Measurements from ENCODE around the gene PARL. TPM values are rescaled to one million over a fixed set of nuclear protein-coding genes. Genes with fewer than 3 reads are reported as not detected.

PARL gene
- total and polyA plus RNA-seq, 2 donors (not counting 1 experiment from before 2014, with no cell fraction given), result 23.5 to 46.7 TPM

DNA sequence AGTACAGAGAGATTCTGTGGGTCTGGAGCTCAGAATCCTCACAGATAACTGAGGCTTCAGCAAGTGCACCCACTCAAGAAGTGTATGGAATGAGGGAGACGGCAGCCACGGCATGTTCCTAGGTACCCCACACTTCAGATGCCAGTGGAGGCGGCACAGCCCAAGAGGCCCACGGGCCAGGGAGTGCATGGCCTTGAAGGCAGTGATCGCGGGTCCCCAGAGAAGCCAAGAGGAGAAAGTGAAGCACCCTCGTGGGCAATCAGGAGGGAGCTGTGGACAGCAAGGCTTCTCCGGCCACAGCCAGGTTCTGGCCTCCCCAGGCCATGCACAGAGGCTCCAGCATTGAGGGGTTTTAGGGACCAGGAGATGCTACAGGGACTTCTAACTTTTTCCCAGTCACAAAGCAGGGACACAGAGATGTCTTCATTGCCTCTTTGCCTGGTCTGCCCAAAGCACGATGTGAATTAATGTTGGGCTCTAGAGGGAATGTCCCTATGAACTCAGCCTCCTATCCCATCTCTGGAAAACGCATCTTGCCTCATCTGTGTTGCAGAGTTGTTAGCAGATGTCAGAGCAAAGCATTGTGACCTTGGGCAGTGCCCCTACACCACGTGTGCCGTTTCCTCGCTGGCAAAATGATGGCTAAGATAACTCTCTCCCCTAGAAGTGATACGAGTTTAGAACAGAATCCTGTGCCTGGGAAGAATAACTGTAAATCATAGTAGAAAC, 56.7 kb downstream of the PARL start:
- peaks cover 4% of the 10 kb centered on the region for H3K27me3 Mint-ChIP-seq
- H3K27ac ChIP-seq (ENCODE audit: low read length in 2 of 2), result no peak overlapping the region
- H3K27ac Mint-ChIP-seq, result no peak overlapping the region
- no peak for DNase-seq
- H3K9me3 ChIP-seq (ENCODE audit: control extremely low read depth in 1 of 3, control insufficient read depth in 2 of 3, insufficient read depth in 1 of 3, low read length in 2 of 3), result no peaks in the 10 kb centered on the region
- intact Hi-C loops (cut with micrococcal nuclease), result no loop called here
- no peaks in the 10 kb centered on the region for H3K9me3 Mint-ChIP-seq (ENCODE audit: insufficient read depth)
- no peak overlapping the region for H3K4me3 ChIP-seq (ENCODE audit: control extremely low read depth in 1 of 5, extremely low read depth in 1 of 5, insufficient read depth in 1 of 5, low read depth in 2 of 5, low read length in 4 of 5)
- H3K9ac ChIP-seq (ENCODE audit: low read length), result no peak overlapping the region
- ATAC-seq (ENCODE audit: low read depth), result no peak
- POLR2A ChIA-PET, result no interaction called here
- WGBS (ENCODE audit: insufficient coverage), result 94% methylated on average over 12 of the region's 14 CpGs
- no peak overlapping the region for H3K4me3 Mint-ChIP-seq
- H4K20me1 ChIP-seq (ENCODE audit: control insufficient read depth, insufficient read depth, low read length, poor library complexity, severe bottlenecking), result no peaks in the 10 kb centered on the region
- H2AFZ ChIP-seq (ENCODE audit: insufficient read depth, low read depth, low read length, poor library complexity, severe bottlenecking), result no peak overlapping the region
- peaks cover 15% of the 10 kb centered on the region for H3K4me1 Mint-ChIP-seq
- no peaks in the 10 kb centered on the region for H3K79me2 ChIP-seq (ENCODE audit: control insufficient read depth, insufficient read depth, low read length)
- no peak overlapping the region for H3K4me2 ChIP-seq (replicated peaks; ENCODE audit: low read depth, low read length, poor library complexity, severe bottlenecking)
- TF ChIP-seq CTCF (IDR thresholded peaks at IDR 0.05) (no peak), EZH2 (IDR thresholded peaks at IDR 0.05; ENCODE audit: borderline replicate concordance, insufficient read depth, low read depth, low read length, poor library complexity, severe bottlenecking) (no peak)
- peaks cover 0 to 26% of the 10 kb centered on the region in 2 experiments for H3K36me3 ChIP-seq (replicated peaks in 1 of 2; ENCODE audit: control extremely low read depth in 1 of 2, control insufficient read depth in 1 of 2, extremely low read depth in 1 of 2, insufficient read depth in 2 of 2, low read length in 1 of 2)
- CTCF ChIA-PET, result interaction anchor here (2.8 kb wide), 1 partner anchor 57 kb away, joined by 12 read pairs; the partner anchor contains the start of gene PARL
- peaks cover 0 to 6% (median 2%) of the 10 kb centered on the region in 4 experiments for H3K27me3 ChIP-seq (replicated peaks in 1 of 4; ENCODE audit: control extremely low read depth in 1 of 4, control insufficient read depth in 3 of 4, insufficient read depth in 4 of 4, low read length in 3 of 4)
- peaks cover 11 to 14% of the 10 kb centered on the region in 2 donors for H3K4me1 ChIP-seq (ENCODE audit: control insufficient read depth in 2 of 2, insufficient read depth in 2 of 2, low read length in 2 of 2)
